SK-MEL-5 (cell line): ENCODE results near the gene DAZAP1. TPM values are rescaled to one million over a fixed set of nuclear protein-coding genes. Genes with fewer than 3 reads are reported as not detected.
A peak's percentile ranks its signal among the peaks of the same experiment; 100 is the strongest.

Source experiments
- DNase-seq: peaks from one replicate; pipeline ENCODE4 v3.0.0-alpha.2; 2016; ENCODE audit warnings: low read depth, low spot score
- in situ Hi-C: cut with HindIII; loops from 2 replicates; pipeline ENCODE4 v1.10.0; 2016; ENCODE audit warnings: low sequenced_read_pairs, high pct_unique_total_duplicates, low pct_unique_long_range_greater_than_20kb
- total RNA-seq: library from RNA; depleted of rRNA; stranded (reverse); fragments of >200 nt; shearing (Covaris generic); gene quantifications from 2 replicates; pipeline ENCODE4 v1.2.3, GENCODE V29; 2014

The DAZAP1 gene
- total RNA-seq, 1 experiment from 2014 or later, result 71.7 TPM

GRCh38 chr19:1373534-1374249, 33.7 kb upstream of the DAZAP1 start:
- DNase-seq, result no peak
- in situ Hi-C loops, result no loop called here

GRCh38 chr19:1374250-1374577, 33.2 kb upstream of the DAZAP1 start:
- in situ Hi-C loops, result no loop called here
- no peak for DNase-seq

- in situ Hi-C loops, result no loop called here
Measured at GRCh38 chr19:1376415-1376805, 31.0 kb upstream of the DAZAP1 start.

GRCh38 chr19:1377176-1377964, 30.0 kb upstream of the DAZAP1 start:
- in situ Hi-C loops, result no loop called here
- no peak for DNase-seq

More at GRCh38 chr19:1376415-1376805, 31.0 kb upstream of the DAZAP1 start:
- no peak for DNase-seq

GRCh38 chr19:1377965-1378785, 29.2 kb upstream of the DAZAP1 start:
- in situ Hi-C loops, result no loop called here
- DNase-seq, result no peak

GRCh38 chr19:1379126-1379905, 28.1 kb upstream of the DAZAP1 start:
- in situ Hi-C loops, result no loop called here
- no peak for DNase-seq

GRCh38 chr19:1379961-1380489, 27.4 kb upstream of the DAZAP1 start:
- DNase-seq, result no peak
- in situ Hi-C loops, result no loop called here

- in situ Hi-C loops, result no loop called here
Measured at GRCh38 chr19:1382250-1382649, 25.1 kb upstream of the DAZAP1 start.

GRCh38 chr19:1383017-1383311, 24.4 kb upstream of the DAZAP1 start:
- no peak for DNase-seq
- in situ Hi-C loops, result no loop called here

More at GRCh38 chr19:1382250-1382649, 25.1 kb upstream of the DAZAP1 start:
- DNase-seq, result no peak

- in situ Hi-C loops, result no loop called here
- DNase-seq, result peak; percentile 78
Measured at GRCh38 chr19:1383312-1384084, 23.9 kb upstream of the DAZAP1 start, which contains the start of gene NDUFS7. Gene NDUFS7, plus strand, starts transcription at chr19:1383907. Its CDS starts 20 bp downstream, at chr19:1383927.

GRCh38 chr19:1384085-1384462, 23.3 kb upstream of the DAZAP1 start:
- DNase-seq, result no peak
- in situ Hi-C loops, result no loop called here

GRCh38 chr19:1384478-1385110, 22.8 kb upstream of the DAZAP1 start:
- in situ Hi-C loops, result no loop called here
- no peak for DNase-seq

GRCh38 chr19:1385816-1386215, 21.6 kb upstream of the DAZAP1 start:
- no peak for DNase-seq
- in situ Hi-C loops, result no loop called here

- in situ Hi-C loops, result no loop called here
- no peak for DNase-seq
Measured at GRCh38 chr19:1386945-1387683, 20.3 kb upstream of the DAZAP1 start.

- no peak for DNase-seq
- in situ Hi-C loops, result no loop called here
Measured at GRCh38 chr19:1387684-1388636, 19.4 kb upstream of the DAZAP1 start.
